Measurements from ENCODE around the gene MRPS27. TPM values are rescaled to one million over a fixed set of nuclear protein-coding genes. Genes with fewer than 3 reads are reported as not detected.

The MRPS27 gene
- total and polyA plus RNA-seq, 9 of the 15 experiments (the other 6 are each of a cell fraction or from before 2014, with no cell fraction given) = 73.6 to 144 (median 106) TPM

GRCh38 chr5:72237879-72238278, 82.2 kb downstream of the MRPS27 start:
- DNase-seq (ENCODE audit: extremely low read depth in 1 of 4, low spot score in 3 of 4) (no peak), ATAC-seq (no peak), FAIRE-seq (no peak)
- POLR2A ChIA-PET = interaction anchor here (1.2 to 1.6 kb wide), 2 partner anchors 8 to 11 kb away, joined by 4 to 5 read pairs; no protein-coding TSS in a partner anchor
- Histone ChIP-seq H2AFZ (ENCODE audit: low read depth, low read length) (no peak overlapping the region), H3K79me2 (ENCODE audit: control insufficient read depth, insufficient read depth, low read length) (peaks cover 51% of the 10 kb centered on the region), H4K20me1 (replicated peaks; ENCODE audit: control insufficient read depth, insufficient read depth, low read length) (no peaks in the 10 kb centered on the region), H3K27me3 (ENCODE audit: control insufficient read depth in 2 of 2, insufficient read depth in 2 of 2, low read length in 2 of 2) (no peaks in the 10 kb centered on the region), H3K27ac (ENCODE audit: extremely low read depth, low read depth, low read length) (peak overlapping the region; percentile 37; the same call in 1 of the 3 replicates), H3K4me2 (ENCODE audit: insufficient read depth, low read length) (no peak overlapping the region), H3K4me1 (replicated peaks in 1 of 2; ENCODE audit: control insufficient read depth in 2 of 2, insufficient read depth in 2 of 2, low read length in 2 of 2) (peaks cover 0 to 50% of the 10 kb centered on the region in 2 experiments; a peak in 3 of 5 replicates), H3K9me1 (ENCODE audit: control insufficient read depth, insufficient read depth, low read length) (no peaks in the 10 kb centered on the region), H3K9me3 (replicated peaks; ENCODE audit: control insufficient read depth, insufficient read depth, low read depth, low read length) (no peaks in the 10 kb centered on the region), H3K4me3 (no peak overlapping the region), H3K36me3 (ENCODE audit: control insufficient read depth, insufficient read depth, low read length) (peaks cover 50% of the 10 kb centered on the region), H3K9ac (ENCODE audit: insufficient read depth in 1 of 2, low read depth in 2 of 2, low read length in 2 of 2) (no peak overlapping the region)
- BruUV-seq (replicated peaks) = no TSS peak
- CTCF ChIA-PET (ENCODE audit: low intra/inter-chr PET ratio) = interaction anchor here (0.7 kb wide), 1 partner anchor 13 kb away, joined by 3 read pairs; no protein-coding TSS in a partner anchor
- in situ Hi-C loops (cut with MboI) = no loop called here
- WGBS (ENCODE audit: insufficient coverage, low coverage, missing lambda C conversion rate) = 84% methylated on average over 3 of the region's 3 CpGs
- intact Hi-C loops (cut with micrococcal nuclease) = no loop called here
- TF ChIP-seq ZBTB49 (CRISPR knock-in tag; IDR thresholded peaks at IDR 0.05; ENCODE audit: borderline replicate concordance) (no peak), ILK (tag; IDR thresholded peaks at IDR 0.05; ENCODE audit: borderline replicate concordance, low read depth) (no peak), MEF2D (tag; conservative IDR thresholded peaks at IDR 0.05; ENCODE audit: low read depth) (no peak), CREM (IDR thresholded peaks at IDR 0.05; ENCODE audit: low read depth) (no peak), POLR3G (IDR thresholded peaks at IDR 0.05; ENCODE audit: extremely low read depth, insufficient read length, insufficient replicate concordance) (no peak), RCOR1 (IDR thresholded peaks at IDR 0.05; ENCODE audit: borderline replicate concordance in 1 of 2, low read depth in 2 of 2, low read length in 2 of 2) (no peak), FUS (optimal IDR thresholded peaks at IDR 0.05; ENCODE audit: low read depth, low read length) (no peak), ZBTB5 (IDR thresholded peaks at IDR 0.05) (no peak), NR0B1 (IDR thresholded peaks at IDR 0.05; ENCODE audit: partially characterized antibody) (no peak), ID3 (CRISPR knock-in tag; IDR thresholded peaks at IDR 0.05) (no peak), ID3 (tag; IDR thresholded peaks at IDR 0.05) (no peak), ARID3B (CRISPR knock-in tag; IDR thresholded peaks at IDR 0.05; ENCODE audit: borderline replicate concordance) (no peak), IFI16 (CRISPR knock-in tag; IDR thresholded peaks at IDR 0.05) (no peak)
